SK-N-SH (cell line): ENCODE results near the gene TNFRSF1A. TPM values are rescaled to one million over a fixed set of nuclear protein-coding genes. Genes with fewer than 3 reads are reported as not detected.
A peak's percentile ranks its signal among the peaks of the same experiment; 100 is the strongest.

Source experiments
- CTCF ChIA-PET: fragments of 300-600, 350-600 bp; formaldehyde crosslinking; extraction: SDS; loops from one replicate; lab custom pipeline; 2021; lab: Yijun Ruan, JAX
- POLR2A ChIA-PET: fragments of 350-600 bp; sonication (Branson Sonifier 250); formaldehyde crosslinking; extraction: SDS; loops from one replicate; lab custom pipeline; 2020; ENCODE audit warnings: antibody characterized with exemption, inconsistent platforms; lab: Yijun Ruan, JAX
- DNase-seq: peaks from one replicate; pipeline ENCODE4 v3.0.0; 2012
- H2AFZ ChIP-seq: fragments of 200-600 bp; sonication (generic); 2 replicates; pipeline ENCODE4 v1.8.1; 2016; ENCODE audit warnings: antibody characterized with exemption, mild to moderate bottlenecking, low read depth
- H3F3A ChIP-seq: fragments of 200-600 bp; sonication (generic); replicated peaks from 2 replicates; pipeline ENCODE3; 2016; ENCODE audit warnings: antibody characterized with exemption, mild to moderate bottlenecking; ENCODE audit not compliant: insufficient read depth
- H3K27ac ChIP-seq, 2 experiments: fragments of 200-500 bp in 1 of 2; fragments of 200-600 bp in 1 of 2; sonication (Bioruptor generic) in 1 of 2; sonication (generic), shearing (Covaris generic) in 1 of 2; 2 replicates each; pipeline versions ENCODE4 v1.5.1 to v1.6.1; 2014 to 2016; ENCODE audit warnings: low read depth in 2 of 2, inconsistent platforms in 1 of 2, low read length in 1 of 2, mild to moderate bottlenecking in 1 of 2, mixed read lengths in 1 of 2
- H3K27me3 ChIP-seq: fragments of 200-600 bp; sonication (generic), shearing (Covaris generic); 2 replicates; pipeline ENCODE4 v1.6.1; 2016; ENCODE audit warnings: mixed run types; ENCODE audit not compliant: insufficient read depth
- H3K36me3 ChIP-seq, 2 experiments: fragments of 200-500 bp in 1 of 2; fragments of 200-600 bp in 1 of 2; sonication (Bioruptor generic) in 1 of 2; sonication (generic) in 1 of 2; replicated peaks in 1 of 2; 2 replicates each; pipeline versions ENCODE3 to v1.5.1; 2014 to 2016; ENCODE audit warnings: low read length in 1 of 2, mild to moderate bottlenecking in 1 of 2; ENCODE audit not compliant: insufficient read depth in 2 of 2, control insufficient read depth in 1 of 2
- H3K4me1 ChIP-seq, 2 experiments: fragments of 200-500 bp in 1 of 2; fragments of 200-600 bp in 1 of 2; sonication (Bioruptor generic) in 1 of 2; sonication (generic), shearing (Covaris generic) in 1 of 2; 2 replicates each; pipeline versions ENCODE4 v1.5.1 to v1.6.1; 2014 to 2016; ENCODE audit warnings: low read depth in 1 of 2, low read length in 1 of 2, mixed run types in 1 of 2; ENCODE audit not compliant: insufficient read depth in 2 of 2, control insufficient read depth in 1 of 2
- H3K4me2 ChIP-seq: fragments of 200-600 bp; sonication (generic), shearing (Covaris generic); 2 replicates; pipeline ENCODE4 v1.6.1; 2017; ENCODE audit warnings: mixed run types
- H3K4me3 ChIP-seq, 2 experiments: fragments of 200-500 bp in 1 of 2; fragments of 200-600 bp in 1 of 2; sonication (Bioruptor generic) in 1 of 2; sonication (generic), shearing (Covaris generic) in 1 of 2; 2 replicates each; pipeline versions ENCODE4 v1.5.1 to v1.8.1; 2014 to 2016; ENCODE audit warnings: low read depth in 2 of 2, inconsistent platforms in 1 of 2, low read length in 1 of 2, mild to moderate bottlenecking in 1 of 2, mixed read lengths in 1 of 2, moderate library complexity in 1 of 2
- H3K79me2 ChIP-seq: fragments of 200-600 bp; sonication (generic); 2 replicates; pipeline ENCODE4 v1.8.1; 2017; ENCODE audit warnings: mild to moderate bottlenecking; ENCODE audit not compliant: insufficient read depth
- H3K9ac ChIP-seq: fragments of 200-600 bp; sonication (generic); 2 replicates; pipeline ENCODE4 v1.6.1; 2017; ENCODE audit warnings: mixed run types
- H3K9me2 ChIP-seq: fragments of 200-600 bp; sonication (generic); 2 replicates; pipeline ENCODE4 v1.6.1; 2017; ENCODE audit warnings: mixed run types
- H3K9me3 ChIP-seq: fragments of 200-600 bp; sonication (generic); 2 replicates; pipeline ENCODE4 v1.6.1; 2017; ENCODE audit warnings: mixed run types, mild to moderate bottlenecking, moderate library complexity
- H4K20me1 ChIP-seq: fragments of 200-600 bp; sonication (generic); 2 replicates; pipeline ENCODE4 v1.6.1; 2017; ENCODE audit warnings: mild to moderate bottlenecking, mixed run types; ENCODE audit not compliant: insufficient read depth
- EP300 ChIP-seq, 2 experiments: IDR thresholded peaks; 2 replicates each; pipeline versions ENCODE4 v1.4.0 to v1.6.1; 2012; ENCODE audit warnings: borderline replicate concordance in 1 of 2, low read depth in 1 of 2, low read length in 1 of 2
- FOXJ3 ChIP-seq: sonication (generic); formaldehyde crosslinking; IDR thresholded peaks from 2 replicates; pipeline ENCODE4 v1.5.1; 2020; ENCODE audit warnings: mild to moderate bottlenecking, missing genetic modification reagents
- FOXM1 ChIP-seq: IDR thresholded peaks from 2 replicates; pipeline ENCODE4 v1.4.0; 2012; ENCODE audit warnings: low read depth, mild to moderate bottlenecking
- JUND ChIP-seq: IDR thresholded peaks from 2 replicates; pipeline ENCODE4 v1.4.0; 2012
- MXI1 ChIP-seq: IDR thresholded peaks from 2 replicates; pipeline ENCODE4 v1.6.1; 2012; ENCODE audit warnings: mild to moderate bottlenecking, low read depth, low read length, improper control_type of control experiment
- PBX3 ChIP-seq: IDR thresholded peaks from 2 replicates; pipeline ENCODE4; 2012
- RAD21 ChIP-seq: IDR thresholded peaks from 2 replicates; pipeline ENCODE4 v1.6.1; 2012; ENCODE audit warnings: mild to moderate bottlenecking, low read length
- RCOR1 ChIP-seq: fragments of 150-350 bp; IDR thresholded peaks from 2 replicates; pipeline ENCODE4 v1.6.1; 2017; ENCODE audit warnings: antibody characterized with exemption, low read length
- REST ChIP-seq: IDR thresholded peaks from 2 replicates; pipeline ENCODE4 v1.6.1; 2012; ENCODE audit warnings: mild to moderate bottlenecking, low read depth, low read length, moderate library complexity
- RFX5 ChIP-seq: IDR thresholded peaks from 2 replicates; pipeline ENCODE4 v1.6.1; 2012; ENCODE audit warnings: mild to moderate bottlenecking, improper control_type of control experiment, low read length
- SIN3A ChIP-seq: IDR thresholded peaks from 2 replicates; pipeline ENCODE4 v1.6.1; 2012; ENCODE audit warnings: low read depth, mild to moderate bottlenecking, low read length, moderate library complexity, borderline replicate concordance
- SMC3 ChIP-seq: IDR thresholded peaks from 2 replicates; pipeline ENCODE4 v1.6.1; 2012; ENCODE audit warnings: low read depth, low read length, improper control_type of control experiment
- TAF1 ChIP-seq: IDR thresholded peaks from 2 replicates; pipeline ENCODE4 v1.6.1; 2012; ENCODE audit warnings: low read depth, mild to moderate bottlenecking, low read length, moderate library complexity, borderline replicate concordance
- TEAD4 ChIP-seq: IDR thresholded peaks from 2 replicates; pipeline ENCODE4 v1.4.0; 2012; ENCODE audit warnings: mild to moderate bottlenecking, borderline replicate concordance; ENCODE audit not compliant: insufficient read depth
- USF2 ChIP-seq: fragments of 150-350 bp; IDR thresholded peaks from 2 replicates; pipeline ENCODE4 v1.6.1; 2017; ENCODE audit warnings: antibody characterized with exemption, low read length, low read depth, borderline replicate concordance
- YY1 ChIP-seq: IDR thresholded peaks from 2 replicates; pipeline ENCODE4 v1.4.0; 2012; ENCODE audit warnings: low read depth, mild to moderate bottlenecking
- ZBTB33 ChIP-seq: IDR thresholded peaks from 2 replicates; pipeline ENCODE4 v1.4.0; 2012; ENCODE audit warnings: low read depth, borderline replicate concordance
- WGBS: methylation state at CpG from one replicate; pipeline ENCODE4 v1.1.6; 2017; ENCODE audit warnings: low lambda C conversion rate; 5-methylcytosine and 5-hydroxymethylcytosine counted together
- polyA plus RNA-seq, 3 experiments: library from polyadenylated mRNA; depleted of rRNA; stranded (reverse); fragments of >200 nt; gene quantifications; 2 replicates each; pipeline ENCODE4 v1.2.3, GENCODE V29; 2012

TNFRSF1A gene
- polyA plus RNA-seq, 1 of the 3 experiments (the other 2 are of a cell fraction): 92.9 TPM

- POLR2A ChIA-PET: no interaction called here
- Histone ChIP-seq H3F3A (no peaks in the 10 kb centered on the region), H3K9me3 (no peaks in the 10 kb centered on the region), H2AFZ (no peak overlapping the region), H3K9ac (no peak overlapping the region), H3K4me2 (no peak overlapping the region), H3K79me2 (no peaks in the 10 kb centered on the region), H3K36me3 (no peaks in the 10 kb centered on the region), H3K27ac (no peak overlapping the region), H3K27me3 (no peaks in the 10 kb centered on the region), H3K4me3 (no peak overlapping the region), H3K4me1 (no peaks in the 10 kb centered on the region), H4K20me1 (no peaks in the 10 kb centered on the region), H3K9me2 (no peaks in the 10 kb centered on the region)
- TF ChIP-seq TEAD4: no peak
- TF ChIP-seq ZBTB33: no peak
- no peak for TF ChIP-seq JUND
- TF ChIP-seq FOXM1: no peak
- no peak for TF ChIP-seq MXI1
- peak; percentile 85 for TF ChIP-seq RFX5
- no peak for TF ChIP-seq TAF1
- no peak for TF ChIP-seq YY1
- CTCF ChIA-PET: interaction anchor here (2.1 kb wide), 1 partner anchor 106 kb away, joined by 5 read pairs; no protein-coding TSS in a partner anchor
- WGBS: 88% methylated on average over 7 of the region's 7 CpGs
- no peak for DNase-seq
These were observed 40.2 kb downstream of the TNFRSF1A start for GRCh38 chr12:6301721-6302120.

- Histone ChIP-seq H3K36me3 (no peaks in the 10 kb centered on the region), H4K20me1 (no peaks in the 10 kb centered on the region), H3K9me2 (no peaks in the 10 kb centered on the region), H3K4me3 (no peak overlapping the region), H3K4me1 (peaks cover 0 to 3% of the 10 kb centered on the region in 2 experiments; a peak in 1 of 4 replicates), H3K4me2 (no peak overlapping the region), H3K9me3 (no peaks in the 10 kb centered on the region), H2AFZ (peak overlapping the region; percentile 7; the same call in 1 of the 2 replicates), H3K27ac (no peak overlapping the region; a peak in 1 of 4 replicates), H3F3A (no peaks in the 10 kb centered on the region), H3K27me3 (no peaks in the 10 kb centered on the region), H3K79me2 (no peaks in the 10 kb centered on the region), H3K9ac (no peak overlapping the region)
- TF ChIP-seq FOXJ3: no peak
- no peak for TF ChIP-seq PBX3
- no peak for TF ChIP-seq ZBTB33
- TF ChIP-seq RCOR1: no peak
- TF ChIP-seq RAD21: no peak
- no peak for TF ChIP-seq SMC3
- no peak for TF ChIP-seq USF2
- TF ChIP-seq EP300 (IDR thresholded peaks at IDR 0.05; ENCODE audit: borderline replicate concordance in 1 of 2, low read depth in 1 of 2, low read length in 1 of 2): no peak
- no peak for TF ChIP-seq RFX5
- no peak for TF ChIP-seq REST
- no peak for TF ChIP-seq SIN3A
- ChIA-PET CTCF (interaction anchor here (0.5 to 2.2 kb wide), 5 partner anchors 12 to 309 kb away, joined by 3 to 11 read pairs (median 3); no protein-coding TSS in a partner anchor), POLR2A (no interaction called here)
- DNase-seq: no peak
- 95% methylated on average over 10 of the region's 10 CpGs for WGBS
These were observed 44.7 kb downstream of the TNFRSF1A start for GRCh38 chr12:6297170-6297569.
